OCI-LY1 (cell line): Measurements from ENCODE around the gene NDUFB3.
"Not testable (repeated sequence)": the region's sequence is repeated elsewhere in the genome, so short reads cannot be mapped to it uniquely, and the experiment has no call there.

Source experiments
- EZH2 ChIP-seq: fragments of 200-600 bp; sonication (generic), shearing (Covaris generic); IDR thresholded peaks from 2 replicates; pipeline ENCODE4 v1.8.0; 2017; ENCODE audit warnings: borderline replicate concordance, mixed run types, mild to moderate bottlenecking, antibody characterized with exemption, low read length, moderate library complexity, mixed read lengths
- TF ChIP-seq, protein P1 (sequence below): fragments of 200-600 bp; sonication (generic), shearing (Covaris generic); IDR thresholded peaks from 2 replicates; pipeline ENCODE4 v1.5.1; 2017; ENCODE audit warnings: mild to moderate bottlenecking, antibody characterized with exemption, low read length, moderate library complexity, mixed read lengths

DNA sequence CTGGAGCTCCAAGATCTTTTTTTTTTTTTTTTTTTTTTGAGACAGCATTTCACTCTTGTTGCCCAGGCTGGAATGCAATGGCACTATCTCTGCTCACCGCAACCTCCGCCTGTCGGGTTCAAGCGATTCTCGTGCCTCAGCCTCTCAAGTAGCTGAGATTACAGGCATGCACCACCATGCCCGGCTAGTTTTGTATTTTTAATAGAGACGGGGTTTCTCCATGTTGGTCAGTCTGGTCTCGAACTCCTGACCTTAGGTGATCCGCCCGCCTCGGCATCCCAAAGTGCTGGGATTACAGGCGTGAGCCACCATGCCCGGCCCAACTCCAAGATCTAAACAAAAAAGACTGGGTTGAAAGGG, 45.9 kb downstream of the NDUFB3 start:
- TF ChIP-seq, protein P1, sequence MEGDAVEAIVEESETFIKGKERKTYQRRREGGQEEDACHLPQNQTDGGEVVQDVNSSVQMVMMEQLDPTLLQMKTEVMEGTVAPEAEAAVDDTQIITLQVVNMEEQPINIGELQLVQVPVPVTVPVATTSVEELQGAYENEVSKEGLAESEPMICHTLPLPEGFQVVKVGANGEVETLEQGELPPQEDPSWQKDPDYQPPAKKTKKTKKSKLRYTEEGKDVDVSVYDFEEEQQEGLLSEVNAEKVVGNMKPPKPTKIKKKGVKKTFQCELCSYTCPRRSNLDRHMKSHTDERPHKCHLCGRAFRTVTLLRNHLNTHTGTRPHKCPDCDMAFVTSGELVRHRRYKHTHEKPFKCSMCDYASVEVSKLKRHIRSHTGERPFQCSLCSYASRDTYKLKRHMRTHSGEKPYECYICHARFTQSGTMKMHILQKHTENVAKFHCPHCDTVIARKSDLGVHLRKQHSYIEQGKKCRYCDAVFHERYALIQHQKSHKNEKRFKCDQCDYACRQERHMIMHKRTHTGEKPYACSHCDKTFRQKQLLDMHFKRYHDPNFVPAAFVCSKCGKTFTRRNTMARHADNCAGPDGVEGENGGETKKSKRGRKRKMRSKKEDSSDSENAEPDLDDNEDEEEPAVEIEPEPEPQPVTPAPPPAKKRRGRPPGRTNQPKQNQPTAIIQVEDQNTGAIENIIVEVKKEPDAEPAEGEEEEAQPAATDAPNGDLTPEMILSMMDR, result not testable (repeated sequence)
- not testable (repeated sequence) for TF ChIP-seq EZH2
